Endothelial cell of umbilical vein (primary cell): Measurements from ENCODE around the gene SFMBT2. TPM values are rescaled to one million over a fixed set of nuclear protein-coding genes. Genes with fewer than 3 reads are reported as not detected.

Source experiments
- BruUV-seq: library from RNA; stranded (reverse); fragments of 400-500 nt; replicated peaks from 2 replicates; lab custom pipeline; 2021; lab: Mats Ljungman, UMichigan
- CTCF ChIA-PET: fragments of 300-600, 350-600 bp; sonication (Branson Sonifier 250); formaldehyde crosslinking; loops from one replicate; lab custom pipeline; 2021; ENCODE audit warnings: antibody characterized with exemption, inconsistent platforms; lab: Charles Lee
- POLR2A ChIA-PET: fragments of 300-600, 350-600 bp; sonication (Branson Sonifier 250); formaldehyde crosslinking; loops from one replicate; lab custom pipeline; 2021; ENCODE audit warnings: antibody characterized with exemption, inconsistent platforms; lab: Charles Lee
- DNase-seq: peaks from one replicate; pipeline ENCODE4 v3.0.0-alpha.2; 2011; ENCODE audit warnings: low read depth, low spot score
- FAIRE-seq: peaks from 2 replicates; lab custom pipeline; 2011; peaks lifted over from hg19 to GRCh38; lab: Jason Lieb, UNC
- H2AFZ ChIP-seq: 2 replicates; pipeline ENCODE4 v1.6.0; 2012; ENCODE audit warnings: low read depth, low read length, control low read depth, inconsistent platforms
- H3K27ac ChIP-seq: 2 replicates; pipeline ENCODE4 v1.5.1; 2011; ENCODE audit warnings: low read depth, mild to moderate bottlenecking, control low read depth, low read length, moderate library complexity; ENCODE audit not compliant: insufficient read depth
- H3K27me3 ChIP-seq, 2 experiments: 2 replicates each; pipeline versions ENCODE4 v1.6.0 to v1.6.1; 2011; ENCODE audit warnings: low read length in 2 of 2, mixed read lengths in 1 of 2; ENCODE audit not compliant: control insufficient read depth in 2 of 2, insufficient read depth in 2 of 2
- H3K36me3 ChIP-seq, 2 experiments: 2 replicates in 1 of 2; 3 replicates in 1 of 2; pipeline ENCODE4 v1.5.1; 2011; ENCODE audit warnings: low read length in 2 of 2, mild to moderate bottlenecking in 1 of 2, moderate library complexity in 1 of 2; ENCODE audit not compliant: control insufficient read depth in 2 of 2, insufficient read depth in 2 of 2; ENCODE audit errors: extremely low read depth in 1 of 2
- H3K4me1 ChIP-seq: 3 replicates; pipeline ENCODE4 v1.5.1; 2011; ENCODE audit warnings: mild to moderate bottlenecking, low read length; ENCODE audit not compliant: control insufficient read depth, insufficient read depth; ENCODE audit errors: extremely low read depth
- H3K4me2 ChIP-seq: 2 replicates; pipeline ENCODE4 v1.6.1; 2011; ENCODE audit warnings: low read length, control low read depth, mixed read lengths; ENCODE audit not compliant: insufficient read depth
- H3K4me3 ChIP-seq, 3 experiments: fragments of 200-600 bp in 1 of 3; sonication (generic), shearing (Covaris generic) in 1 of 3; replicated peaks in 1 of 3; 2 replicates each; pipeline ENCODE4 v1.5.1; 2011 to 2016; ENCODE audit warnings: control low read depth in 3 of 3, low read length in 3 of 3, mild to moderate bottlenecking in 2 of 3, inconsistent platforms in 1 of 3, low read depth in 1 of 3, moderate library complexity in 1 of 3; ENCODE audit not compliant: insufficient read depth in 1 of 3
- H3K79me2 ChIP-seq: 2 replicates; pipeline ENCODE4 v1.6.0; 2012; ENCODE audit warnings: low read length, inconsistent platforms; ENCODE audit not compliant: control insufficient read depth, insufficient read depth
- H3K9ac ChIP-seq: replicated peaks from 2 replicates; pipeline ENCODE3; 2011; ENCODE audit warnings: low read length, control low read depth; ENCODE audit not compliant: insufficient read depth; ENCODE audit errors: extremely low read depth
- H3K9me1 ChIP-seq: replicated peaks from 3 replicates; pipeline ENCODE4 v1.6.0; 2011; ENCODE audit warnings: mild to moderate bottlenecking, low read length; ENCODE audit not compliant: control insufficient read depth, insufficient read depth; ENCODE audit errors: extremely low read depth
- H3K9me3 ChIP-seq: replicated peaks from 2 replicates; pipeline ENCODE4 v1.5.1; 2012; ENCODE audit warnings: low read length, inconsistent platforms; ENCODE audit not compliant: control insufficient read depth, insufficient read depth
- H4K20me1 ChIP-seq: replicated peaks from 2 replicates; pipeline ENCODE3; 2011; ENCODE audit warnings: mild to moderate bottlenecking, low read length; ENCODE audit not compliant: control insufficient read depth, insufficient read depth; ENCODE audit errors: extremely low read depth
- CTCF ChIP-seq, 2 donors: IDR thresholded peaks; 1 replicate in 1 of 2; 2 replicates in 1 of 2; pipeline ENCODE4 v1.5.1; 2011; ENCODE audit warnings: low read length in 2 of 2, mild to moderate bottlenecking in 2 of 2, moderate library complexity in 2 of 2, control low read depth in 1 of 2, inconsistent platforms in 1 of 2, low read depth in 1 of 2; ENCODE audit not compliant: insufficient read depth in 1 of 2; ENCODE audit errors: extremely low read depth in 1 of 2
- EZH2 ChIP-seq: IDR thresholded peaks from 2 replicates; pipeline ENCODE4 v1.6.1; 2012; ENCODE audit warnings: borderline replicate concordance, low read depth, mild to moderate bottlenecking, moderate library complexity, low read length, inconsistent platforms; ENCODE audit not compliant: severe bottlenecking
- GATA2 ChIP-seq: IDR thresholded peaks from 2 replicates; pipeline ENCODE4 v1.7.0; 2011; ENCODE audit warnings: low read depth, mild to moderate bottlenecking, moderate library complexity, mixed read lengths, low read length; ENCODE audit not compliant: insufficient read length, insufficient read depth
- JUN ChIP-seq: IDR thresholded peaks from 2 replicates; pipeline ENCODE4 v1.6.1; 2011; ENCODE audit warnings: borderline replicate concordance, low read depth; ENCODE audit not compliant: insufficient read length, insufficient read depth
- MAX ChIP-seq: IDR thresholded peaks from 2 replicates; pipeline ENCODE4 v1.6.1; 2011; ENCODE audit not compliant: insufficient read depth, insufficient read length
- MYC ChIP-seq: IDR thresholded peaks from one replicate; pipeline ENCODE4 v1.6.1; 2011; ENCODE audit warnings: mild to moderate bottlenecking, low read depth, low read length
- POLR2A ChIP-seq: IDR thresholded peaks from 2 replicates; pipeline ENCODE4 v1.6.1; 2012; ENCODE audit warnings: low read depth, mild to moderate bottlenecking, control low read depth, low read length
- POLR2AphosphoS5 ChIP-seq: IDR thresholded peaks from 2 replicates; pipeline ENCODE4 v1.6.1; 2012; ENCODE audit warnings: low read depth, mild to moderate bottlenecking, control low read depth, low read length, moderate library complexity; ENCODE audit not compliant: insufficient read depth
- dilution Hi-C: fragments of 300-500 bp; cut with MboI; formaldehyde crosslinking; loops from one replicate; pipeline ENCODE4 v1.15.0; 2019; ENCODE audit warnings: low sequenced_read_pairs; ENCODE audit not compliant: extremely low pct_ligation_motif_present
- intact Hi-C: fragments of 100-400 bp; cut with micrococcal nuclease; formaldehyde crosslinking; loops from one replicate; pipeline ENCODE4 v1.10.0; 2022
- polyA plus RNA-seq, 4 experiments: library from polyadenylated mRNA; depleted of rRNA in 3 of 4; stranded (reverse) in 3 of 4; unstranded in 1 of 4; fragments of >200 nt; gene quantifications; 2 replicates each; pipeline versions ENCODE4 v1.2.1 to v1.2.3, GENCODE V29; 2011 to 2012; ENCODE audit warnings: missing spikeins in 1 of 4
- total RNA-seq: library from RNA; stranded (reverse); gene quantifications from 2 replicates; pipeline ENCODE4 v1.2.3, GENCODE V29; 2021

The SFMBT2 gene
- total and polyA plus RNA-seq, 2 donors (not counting 3 experiments of a cell fraction or from before 2014, with no cell fraction given), result 0.14 to 0.64 TPM

GRCh38 chr10:7433861-7434260 lies 23.0 kb upstream of the SFMBT2 start:
- DNase-seq, result no peak
- POLR2A ChIA-PET, result no interaction called here
- Histone ChIP-seq H3K9ac (no peak overlapping the region), H3K4me3 (no peak overlapping the region), H3K79me2 (no peaks in the 10 kb centered on the region), H3K4me1 (no peaks in the 10 kb centered on the region), H3K9me1 (no peaks in the 10 kb centered on the region), H2AFZ (no peak overlapping the region), H3K27me3 (no peaks in the 10 kb centered on the region), H4K20me1 (no peaks in the 10 kb centered on the region), H3K27ac (no peak overlapping the region), H3K9me3 (no peaks in the 10 kb centered on the region), H3K36me3 (no peaks in the 10 kb centered on the region), H3K4me2 (no peak overlapping the region)
- CTCF ChIA-PET, result no interaction called here
- FAIRE-seq, result no peak
- no peak for TF ChIP-seq POLR2AphosphoS5
- TF ChIP-seq MYC, result no peak
- no peak for TF ChIP-seq JUN
- no peak for TF ChIP-seq EZH2
- TF ChIP-seq POLR2A, result no peak
- TF ChIP-seq MAX, result no peak
- no peak for TF ChIP-seq CTCF (IDR thresholded peaks at IDR 0.05; ENCODE audit: extremely low read depth in 1 of 2, insufficient read depth in 1 of 2, low read depth in 1 of 2, low read length in 2 of 2)
- no peak for TF ChIP-seq GATA2
- dilution Hi-C loops (no loop called here), intact Hi-C loops (no loop called here)
- BruUV-seq, result no TSS peak
